HL-60/S4 treated with retinoic acid at 250 ng/mL for 4 days and 3 days (cell line): ENCODE measurements around the gene CCDC15.

ENCODE experiments used
- in situ Hi-C: fragments of 300-500 bp; cut with MboI; formaldehyde crosslinking; loops from 2 replicates; pipeline ENCODE4 v1.7.0; 2022; ENCODE audit warnings: low sequenced_read_pairs

CCDC15 gene

GRCh38 chr11:124953753-124954589 lies at the start of gene CCDC15:
CCDC15 (plus strand) TSS chr11:124954202; CDS start chr11:124954733, 531 bp downstream.
- in situ Hi-C loops = loop anchor here (25.0 kb wide), 2 partner anchors 183 to 383 kb away; no protein-coding TSS in a partner anchor

- in situ Hi-C loops = no loop called here
Observed at GRCh38 chr11:124915541-124916369, 38.2 kb upstream of the CCDC15 start.

- in situ Hi-C loops = no loop called here
Observed at GRCh38 chr11:124916370-124916710, 37.7 kb upstream of the CCDC15 start.

GRCh38 chr11:124917115-124917637 lies 36.8 kb upstream of the CCDC15 start:
- in situ Hi-C loops = no loop called here

- in situ Hi-C loops = no loop called here
Observed at GRCh38 chr11:124918950-124919349, 35.1 kb upstream of the CCDC15 start, which contains the start of gene HEPN1. HEPN1 (plus strand) TSS chr11:124919250.

GRCh38 chr11:124919898-124920297 lies 34.1 kb upstream of the CCDC15 start:
- in situ Hi-C loops = no loop called here

GRCh38 chr11:124920356-124920755 lies 33.6 kb upstream of the CCDC15 start:
- in situ Hi-C loops = no loop called here

GRCh38 chr11:124920870-124921609 lies 33.0 kb upstream of the CCDC15 start:
- in situ Hi-C loops = no loop called here

- in situ Hi-C loops = no loop called here
Observed at GRCh38 chr11:124922831-124923230, 31.2 kb upstream of the CCDC15 start.

GRCh38 chr11:124923296-124923695 lies 30.7 kb upstream of the CCDC15 start:
- in situ Hi-C loops = no loop called here

- in situ Hi-C loops = no loop called here
Observed at GRCh38 chr11:124928942-124929665, 24.9 kb upstream of the CCDC15 start.

- in situ Hi-C loops = no loop called here
Observed at GRCh38 chr11:124930799-124931198, 23.2 kb upstream of the CCDC15 start.

GRCh38 chr11:124934862-124935547 lies 19.0 kb upstream of the CCDC15 start:
- in situ Hi-C loops = no loop called here

GRCh38 chr11:124935548-124936514 lies 18.2 kb upstream of the CCDC15 start, which contains the start of gene HEPACAM:
HEPACAM (minus strand) TSS chr11:124936047; CDS start chr11:124936006, 41 bp downstream.
- in situ Hi-C loops = no loop called here

- in situ Hi-C loops = no loop called here
Observed at GRCh38 chr11:124937336-124937935, 16.6 kb upstream of the CCDC15 start.

GRCh38 chr11:124938206-124938765 lies 15.7 kb upstream of the CCDC15 start:
- in situ Hi-C loops = no loop called here

GRCh38 chr11:124938970-124939369 lies 15.0 kb upstream of the CCDC15 start:
- in situ Hi-C loops = no loop called here

- in situ Hi-C loops = no loop called here
Observed at GRCh38 chr11:124941703-124942102, 12.3 kb upstream of the CCDC15 start.
